NCI-H1092 treated with DMSO at 0.1 percent for 48 hours (cell line): ENCODE measurements around the gene KCP.
A peak's percentile ranks its signal among the peaks of the same experiment; 100 is the strongest.

Experiments used
- DNase-seq: peaks from one replicate; lab custom pipeline; 2025; lab: John Stamatoyannopoulos, UW

Gene KCP

DNA sequence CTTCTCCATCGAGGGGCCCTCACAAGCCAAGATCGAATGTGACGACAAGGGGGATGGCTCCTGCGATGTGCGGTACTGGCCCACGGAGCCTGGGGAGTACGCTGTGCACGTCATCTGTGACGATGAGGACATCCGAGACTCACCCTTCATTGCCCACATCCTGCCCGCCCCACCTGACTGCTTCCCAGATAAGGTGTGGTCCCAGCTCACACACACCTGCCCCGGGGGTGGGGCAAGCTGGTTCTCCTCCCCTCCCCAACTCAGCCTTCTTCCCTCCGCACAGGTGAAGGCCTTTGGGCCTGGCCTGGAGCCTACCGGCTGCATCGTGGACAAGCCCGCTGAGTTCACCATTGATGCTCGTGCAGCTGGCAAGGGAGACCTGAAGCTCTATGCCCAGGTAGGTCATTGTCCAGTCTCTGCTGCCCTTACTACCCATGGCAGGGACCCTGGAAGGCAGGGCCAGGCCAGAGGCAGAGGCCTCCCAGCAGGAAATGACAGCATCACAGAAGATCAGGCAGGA lies 69.3 kb downstream of the KCP start:
- no peak for DNase-seq

DNA sequence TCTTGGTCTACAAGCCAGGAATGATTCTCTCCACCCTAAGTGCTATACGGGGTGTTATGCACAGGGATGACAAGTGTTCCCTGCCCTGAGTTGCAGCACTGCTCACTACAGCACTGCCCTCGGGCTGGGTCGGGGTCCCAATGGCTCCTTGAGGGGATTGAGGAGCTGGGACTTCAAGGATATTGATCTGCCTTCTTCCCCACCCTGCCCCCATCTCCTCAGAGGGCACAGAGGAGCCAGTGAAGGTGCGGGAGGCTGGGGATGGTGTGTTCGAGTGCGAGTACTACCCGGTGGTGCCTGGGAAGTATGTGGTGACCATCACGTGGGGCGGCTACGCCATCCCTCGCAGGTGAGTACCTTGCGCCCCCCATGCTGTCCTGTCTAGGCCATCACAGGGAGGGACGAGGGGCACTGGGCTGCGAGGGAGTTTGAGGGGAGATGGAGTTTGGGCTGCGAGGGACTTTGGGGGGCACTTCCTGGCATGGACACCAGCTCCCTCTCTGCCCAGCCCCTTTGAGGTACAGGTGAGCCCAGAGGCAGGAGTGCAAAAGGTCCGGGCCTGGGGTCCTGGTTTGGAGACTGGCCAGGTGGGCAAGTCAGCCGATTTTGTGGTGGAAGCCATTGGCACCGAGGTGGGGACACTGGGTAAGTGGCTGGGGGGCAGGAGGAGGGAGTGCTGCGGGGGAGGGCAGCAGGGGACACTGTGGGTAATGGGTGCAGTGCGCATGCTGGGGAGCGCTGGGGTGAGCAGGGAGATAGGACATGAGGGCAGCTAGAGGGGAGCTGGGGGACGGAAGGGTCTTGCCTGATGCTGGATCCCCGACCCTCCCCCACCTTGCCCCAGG lies 70.0 kb downstream of the KCP start:
- DNase-seq: no peak

DNA sequence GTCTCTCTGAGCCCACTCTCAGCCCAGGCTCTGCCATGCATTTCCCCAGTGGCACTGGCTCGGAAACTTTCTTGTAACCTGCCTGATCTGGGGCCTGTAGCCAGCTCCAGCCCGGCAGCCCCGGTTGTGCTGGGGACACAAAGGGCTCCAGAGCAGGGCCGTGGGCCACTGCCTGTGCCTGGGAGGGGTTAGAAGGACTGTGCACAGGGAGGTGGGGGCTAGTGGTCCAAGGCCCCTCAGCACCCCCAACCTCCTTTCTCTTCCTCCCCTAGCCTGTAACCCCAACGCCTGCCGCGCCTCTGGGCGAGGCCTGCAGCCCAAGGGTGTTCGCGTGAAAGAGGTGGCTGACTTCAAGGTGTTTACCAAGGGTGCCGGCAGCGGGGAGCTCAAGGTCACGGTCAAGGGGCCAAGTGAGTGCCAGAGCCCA lies 70.7 kb downstream of the KCP start:
- DNase-seq: no peak

DNA sequence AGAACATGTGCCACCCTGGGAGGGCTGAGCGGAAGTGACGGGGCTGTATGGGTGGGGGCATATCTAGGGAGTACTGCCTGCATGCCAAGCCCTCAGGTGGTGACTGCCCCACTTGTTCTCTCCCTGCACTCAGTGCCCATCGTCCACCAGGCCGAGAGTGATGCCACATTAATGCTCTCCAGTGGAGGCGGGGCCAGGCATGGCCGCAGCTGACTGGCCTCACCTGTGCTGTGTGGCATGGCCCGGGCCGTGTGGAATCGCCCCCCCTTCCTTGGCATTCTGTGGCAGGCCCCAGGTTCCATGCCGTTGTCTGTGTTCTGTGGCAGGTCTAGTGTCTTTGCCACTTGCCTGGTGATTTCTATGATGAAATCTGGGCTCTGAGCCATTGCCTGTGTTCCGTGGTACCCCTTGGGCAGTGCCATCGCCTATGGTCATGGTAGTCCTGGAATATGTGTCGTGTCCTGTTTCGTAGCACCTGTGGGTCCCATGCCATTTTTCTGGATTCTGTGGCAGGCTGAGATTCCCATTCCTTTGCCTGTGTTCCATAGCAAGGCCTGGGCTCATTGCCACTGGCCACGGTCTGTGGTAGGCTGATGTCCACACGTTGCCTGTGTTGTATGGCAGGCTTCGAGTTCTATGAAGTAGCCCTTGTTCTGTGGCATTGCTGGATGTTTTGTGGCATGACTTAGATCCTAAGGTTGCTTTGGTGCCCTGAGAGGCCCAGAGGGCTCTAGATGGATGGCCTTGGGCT lies 71.4 kb downstream of the KCP start:
- DNase-seq: no peak

DNA sequence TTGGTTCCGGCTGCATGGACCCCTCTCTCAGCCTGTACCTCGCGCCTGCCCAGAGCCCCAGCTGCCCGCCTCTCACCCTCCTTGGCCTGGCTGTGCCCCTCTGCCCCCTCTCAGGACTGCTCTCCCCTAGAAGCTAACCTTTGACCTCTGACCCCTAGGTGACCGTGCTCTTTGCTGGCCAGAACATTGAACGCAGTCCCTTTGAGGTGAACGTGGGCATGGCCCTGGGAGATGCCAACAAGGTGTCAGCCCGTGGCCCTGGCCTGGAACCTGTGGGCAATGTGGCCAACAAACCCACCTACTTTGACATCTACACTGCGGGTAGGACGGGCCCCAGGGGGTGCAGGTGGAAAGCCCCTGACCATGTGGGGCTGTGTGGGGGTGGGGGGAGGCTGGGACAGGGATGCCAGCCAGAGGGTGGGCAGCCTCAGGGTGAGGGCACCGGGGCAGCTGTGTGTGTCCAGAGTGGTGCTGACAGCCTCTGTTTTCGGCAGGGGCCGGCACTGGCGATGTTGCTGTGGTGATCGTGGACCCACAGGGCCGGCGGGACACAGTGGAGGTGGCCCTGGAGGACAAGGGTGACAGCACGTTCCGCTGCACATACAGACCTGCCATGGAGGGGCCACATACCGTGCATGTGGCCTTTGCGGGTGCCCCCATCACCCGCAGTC lies 72.3 kb downstream of the KCP start:
- DNase-seq: no peak

DNA sequence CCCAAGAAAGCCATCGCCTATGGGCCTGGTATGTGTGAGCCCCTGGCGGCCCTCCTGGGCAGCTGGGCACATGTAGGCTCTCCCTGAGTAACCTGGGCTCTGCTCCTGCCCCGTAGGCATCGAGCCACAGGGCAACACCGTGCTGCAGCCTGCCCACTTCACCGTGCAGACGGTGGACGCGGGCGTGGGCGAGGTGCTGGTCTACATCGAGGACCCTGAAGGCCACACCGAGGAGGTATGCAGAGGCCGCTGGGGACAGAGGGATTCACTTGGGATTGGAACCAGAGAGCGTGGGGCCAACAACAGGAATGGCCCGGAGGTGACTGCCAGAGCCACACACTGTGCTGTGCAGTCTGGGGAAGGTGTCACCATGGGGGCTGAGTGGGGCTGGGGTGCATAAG lies 73.0 kb downstream of the KCP start:
- DNase-seq: no peak

DNA sequence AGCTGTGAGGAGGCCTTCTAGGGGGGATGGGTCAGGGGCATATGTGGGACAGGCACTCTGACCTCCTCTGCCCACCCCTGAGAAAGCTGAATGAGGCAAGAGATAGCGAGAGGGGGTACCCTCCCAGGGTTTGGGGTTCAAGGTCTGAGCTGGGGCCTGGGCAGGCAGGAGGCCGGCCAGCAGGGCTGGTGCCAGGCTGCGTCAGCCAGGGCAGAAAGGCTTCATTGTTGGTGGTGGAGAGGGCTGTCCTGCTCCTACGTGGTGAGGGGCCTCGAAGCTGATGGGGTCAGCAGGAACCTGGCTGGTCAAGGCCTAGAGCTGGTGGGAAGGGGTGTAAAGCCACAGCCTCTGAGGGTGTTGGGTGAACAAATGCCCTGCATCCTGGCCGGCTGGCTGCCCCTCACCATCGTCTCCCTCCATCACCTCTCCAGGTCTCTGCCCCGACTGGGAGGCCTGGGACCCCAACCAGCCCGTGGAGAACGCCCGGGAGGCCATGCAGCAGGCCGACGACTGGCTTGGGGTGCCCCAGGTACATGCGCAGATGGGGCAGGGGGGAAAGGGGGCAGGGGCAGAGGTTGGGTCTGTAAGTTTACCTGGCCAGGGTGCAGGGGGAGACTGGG lies 73.7 kb downstream of the KCP start:
- DNase-seq: no peak

DNA sequence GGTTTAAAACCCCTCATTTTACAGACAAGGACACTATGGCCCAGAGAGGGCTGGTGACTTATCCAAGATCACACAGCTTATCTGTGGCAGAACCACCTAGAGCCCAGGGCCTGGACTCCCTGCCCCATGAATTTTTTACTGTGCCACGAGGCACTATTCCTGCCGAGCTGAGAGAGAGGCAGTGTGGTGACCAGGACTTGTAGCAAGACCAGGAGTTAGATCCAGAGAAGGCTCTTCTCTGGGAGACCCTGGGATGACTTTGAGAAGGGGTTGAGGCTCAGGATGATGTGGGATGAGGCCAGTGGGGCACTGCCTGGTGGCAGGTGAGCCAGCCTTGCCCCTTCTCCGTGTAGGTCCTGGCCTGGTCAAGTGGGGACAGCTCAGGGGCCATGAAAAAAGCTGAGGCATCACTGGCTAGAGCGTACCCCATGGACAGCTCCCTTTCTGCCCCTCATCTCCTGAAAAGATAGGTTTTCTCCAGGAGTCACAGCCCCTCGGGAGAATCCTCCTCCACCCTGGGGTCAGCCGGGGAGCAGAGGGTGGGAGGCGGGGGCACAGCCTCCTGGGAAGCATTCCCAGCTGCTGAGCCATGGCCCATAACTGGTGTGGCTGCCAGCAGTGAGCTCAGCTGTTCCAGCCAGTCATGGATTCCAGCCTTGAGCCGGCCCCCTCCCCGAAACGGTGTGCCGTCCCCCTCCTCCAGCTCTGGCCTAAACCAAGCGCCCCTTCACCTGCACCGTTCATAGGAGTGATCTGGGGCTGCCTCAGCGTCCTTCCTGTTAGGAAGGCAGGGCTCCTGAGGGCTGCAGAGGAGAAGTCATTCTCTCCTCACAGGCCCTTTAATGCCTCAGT lies 74.5 kb downstream of the KCP start:
- DNase-seq: no peak

DNA sequence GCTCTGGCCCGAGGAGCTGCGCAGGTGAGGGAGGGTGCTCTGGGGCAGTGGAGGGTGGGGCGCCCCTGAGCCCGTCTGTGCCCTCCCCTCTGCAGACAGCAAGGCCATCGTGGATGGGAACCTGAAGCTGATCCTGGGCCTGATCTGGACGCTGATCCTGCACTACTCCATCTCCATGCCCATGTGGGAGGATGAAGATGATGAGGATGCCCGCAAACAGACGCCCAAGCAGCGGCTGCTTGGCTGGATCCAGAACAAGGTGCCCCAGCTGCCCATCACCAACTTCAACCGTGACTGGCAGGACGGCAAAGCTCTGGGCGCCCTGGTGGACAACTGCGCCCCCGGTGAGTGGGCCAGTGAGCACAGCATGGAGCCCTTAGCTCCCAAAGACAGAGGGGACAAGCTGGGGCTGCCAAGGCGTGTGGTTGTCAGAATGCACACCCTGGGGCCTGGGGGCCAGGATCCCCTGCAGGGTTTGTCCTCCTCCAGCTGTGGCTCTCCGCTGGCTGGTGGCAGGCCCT lies 75.2 kb downstream of the KCP start:
- DNase-seq: no peak

DNA sequence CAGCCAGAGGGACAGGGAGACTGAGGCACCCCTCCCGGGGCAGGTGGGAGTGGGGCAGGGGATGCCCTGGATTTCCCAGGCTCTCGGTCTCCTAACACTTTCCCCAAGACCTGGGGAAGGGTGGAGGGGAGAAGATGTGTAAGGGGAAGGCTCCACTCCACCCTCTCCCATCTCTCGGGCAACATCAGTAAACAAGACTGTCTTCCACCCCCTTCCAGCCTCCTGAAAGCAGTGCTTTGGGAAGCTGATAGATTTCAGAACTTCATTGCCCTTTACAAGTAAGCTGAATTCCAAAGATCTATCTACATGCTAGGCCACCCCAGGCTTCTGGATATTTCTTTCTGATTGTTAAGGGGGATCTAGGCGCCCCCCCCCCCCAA lies 76.6 kb downstream of the KCP start:
- no peak for DNase-seq

DNA sequence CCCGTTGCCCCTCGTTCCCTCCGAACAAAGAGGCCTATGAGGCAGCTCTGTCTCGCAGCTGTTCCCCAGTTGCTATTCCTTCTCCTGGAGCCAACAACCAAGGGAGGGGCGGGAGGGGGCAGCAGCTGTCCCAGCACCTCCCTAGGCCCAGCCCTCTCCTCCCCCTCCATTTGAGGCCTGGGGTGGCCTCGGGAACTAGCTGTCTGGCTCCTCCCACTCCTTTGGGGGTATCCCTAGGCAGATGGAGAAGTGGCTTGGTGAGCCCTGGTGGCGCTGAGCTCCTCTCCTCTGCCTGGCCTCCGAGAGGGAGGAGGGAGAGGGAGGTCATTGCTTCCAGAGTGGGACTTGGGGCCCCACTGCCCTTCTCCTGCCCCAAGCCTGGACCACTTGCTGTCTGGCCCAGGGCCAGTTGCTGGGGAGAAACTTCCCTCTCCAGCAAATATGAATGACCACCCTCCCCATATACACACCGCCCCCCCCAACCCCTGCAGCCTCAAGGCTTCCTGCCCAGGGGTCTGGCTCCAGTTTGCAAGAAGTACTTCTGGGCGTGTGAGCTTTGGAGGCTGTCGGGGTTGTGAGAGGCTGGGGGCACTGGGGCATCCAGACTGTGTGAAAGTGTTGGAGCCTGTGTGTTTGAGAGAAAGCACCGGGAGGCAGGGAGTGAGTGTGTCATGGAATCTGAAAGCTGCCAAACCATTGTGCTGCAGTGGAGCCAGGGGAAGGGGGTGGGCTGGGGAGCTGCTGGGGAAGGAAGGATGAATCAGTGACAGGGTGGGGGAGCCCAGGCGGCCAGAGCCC lies 77.2 kb downstream of the KCP start:
- DNase-seq: peak; percentile 28

DNA sequence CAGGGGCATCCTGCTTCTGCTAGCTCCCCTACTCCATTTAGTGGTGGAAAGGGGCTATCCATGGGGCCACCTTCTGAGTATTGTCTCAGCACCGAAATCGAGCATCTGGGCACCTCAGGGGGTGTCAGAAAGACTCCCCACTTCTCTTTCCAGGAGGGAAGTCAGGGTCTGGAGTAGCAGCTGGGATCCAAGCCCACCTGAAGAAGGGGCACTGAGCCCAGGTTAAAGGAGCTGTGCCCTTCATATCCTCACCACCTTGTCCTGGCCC lies 77.7 kb downstream of the KCP start:
- DNase-seq: no peak

DNA sequence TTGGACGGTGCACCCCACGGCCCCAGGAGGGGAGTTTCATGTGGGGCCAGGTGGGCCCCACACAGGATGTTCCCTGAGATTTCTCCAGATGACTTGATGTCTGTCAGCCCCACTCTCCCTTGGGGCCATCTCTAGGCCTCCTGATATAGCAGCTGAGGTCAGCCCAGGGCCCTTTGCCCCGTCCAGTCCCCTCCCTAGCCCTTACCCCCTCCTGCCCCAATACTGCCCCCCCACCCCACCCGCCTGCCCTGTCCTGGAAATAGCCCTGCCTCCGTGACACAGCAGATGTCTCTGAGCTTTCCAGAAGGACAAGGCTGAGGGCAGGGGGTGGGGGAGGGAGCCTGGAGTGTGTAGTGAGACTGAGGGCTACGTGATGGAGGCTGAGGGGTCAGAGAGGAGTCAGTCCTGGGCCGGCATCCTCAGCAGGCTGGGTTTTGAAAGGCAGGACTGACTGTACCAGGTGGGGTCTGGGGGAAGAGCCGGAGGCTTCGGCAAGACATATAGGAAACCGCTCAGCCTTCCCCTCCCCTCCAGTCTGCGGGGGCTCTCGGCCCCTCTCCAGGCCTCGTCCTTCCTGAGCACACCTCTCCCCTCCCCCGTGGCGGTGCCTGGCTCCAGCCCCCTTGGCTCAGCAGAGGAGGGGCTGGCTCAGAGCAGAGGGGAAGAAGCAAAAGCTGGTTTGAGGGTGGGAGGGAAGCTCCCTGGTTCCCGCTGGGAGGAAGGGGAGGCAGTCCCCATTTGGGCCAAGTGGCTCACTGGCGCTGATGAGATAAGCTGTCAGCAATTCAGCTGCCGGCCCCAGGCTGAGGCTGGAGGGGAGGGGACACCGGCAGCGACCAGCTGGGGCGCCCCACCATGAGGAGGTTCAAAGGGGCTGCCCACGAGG lies 78.3 kb downstream of the KCP start:
- DNase-seq: peak; percentile 39

DNA sequence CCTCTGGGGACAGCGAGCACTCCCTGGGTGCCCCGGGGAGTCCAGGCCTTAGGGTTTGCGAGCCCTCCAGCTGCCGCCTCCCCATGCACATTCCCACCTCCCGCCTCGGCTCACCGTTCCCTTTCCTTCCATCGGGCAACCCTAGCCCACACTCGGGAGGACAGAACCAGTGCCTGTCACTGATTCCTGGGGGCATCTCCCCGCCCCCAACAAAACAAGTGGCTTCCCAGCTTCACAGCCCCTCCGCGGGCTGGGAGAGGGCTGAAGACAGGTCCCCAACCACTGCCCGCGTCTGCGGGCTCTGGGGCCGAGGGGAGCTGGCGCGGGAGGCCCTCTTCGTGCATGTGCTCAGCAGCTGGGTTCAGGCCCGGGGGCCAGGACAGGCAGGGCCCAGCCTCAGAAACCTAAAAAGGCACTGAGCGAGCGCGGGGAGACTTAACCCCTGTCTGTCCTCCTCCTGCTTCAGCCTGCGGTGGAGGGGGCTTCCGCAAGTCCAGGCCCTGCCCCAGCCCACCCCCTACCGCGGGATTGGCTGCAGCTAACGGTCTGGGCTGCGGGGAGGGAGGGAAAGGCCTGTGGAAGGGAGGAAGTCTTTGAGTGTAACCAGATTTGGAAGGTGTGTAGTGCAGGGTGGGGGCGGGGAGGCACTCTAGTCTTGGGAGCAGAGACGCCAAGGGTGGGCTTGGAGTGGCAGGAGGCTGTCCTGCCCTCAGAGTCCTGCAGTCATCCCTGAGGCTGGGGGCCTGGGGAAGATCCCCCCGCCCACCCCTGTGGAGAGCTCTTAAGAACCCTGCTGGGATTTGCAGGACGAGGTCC lies 79.1 kb downstream of the KCP start:
- DNase-seq: no peak

DNA sequence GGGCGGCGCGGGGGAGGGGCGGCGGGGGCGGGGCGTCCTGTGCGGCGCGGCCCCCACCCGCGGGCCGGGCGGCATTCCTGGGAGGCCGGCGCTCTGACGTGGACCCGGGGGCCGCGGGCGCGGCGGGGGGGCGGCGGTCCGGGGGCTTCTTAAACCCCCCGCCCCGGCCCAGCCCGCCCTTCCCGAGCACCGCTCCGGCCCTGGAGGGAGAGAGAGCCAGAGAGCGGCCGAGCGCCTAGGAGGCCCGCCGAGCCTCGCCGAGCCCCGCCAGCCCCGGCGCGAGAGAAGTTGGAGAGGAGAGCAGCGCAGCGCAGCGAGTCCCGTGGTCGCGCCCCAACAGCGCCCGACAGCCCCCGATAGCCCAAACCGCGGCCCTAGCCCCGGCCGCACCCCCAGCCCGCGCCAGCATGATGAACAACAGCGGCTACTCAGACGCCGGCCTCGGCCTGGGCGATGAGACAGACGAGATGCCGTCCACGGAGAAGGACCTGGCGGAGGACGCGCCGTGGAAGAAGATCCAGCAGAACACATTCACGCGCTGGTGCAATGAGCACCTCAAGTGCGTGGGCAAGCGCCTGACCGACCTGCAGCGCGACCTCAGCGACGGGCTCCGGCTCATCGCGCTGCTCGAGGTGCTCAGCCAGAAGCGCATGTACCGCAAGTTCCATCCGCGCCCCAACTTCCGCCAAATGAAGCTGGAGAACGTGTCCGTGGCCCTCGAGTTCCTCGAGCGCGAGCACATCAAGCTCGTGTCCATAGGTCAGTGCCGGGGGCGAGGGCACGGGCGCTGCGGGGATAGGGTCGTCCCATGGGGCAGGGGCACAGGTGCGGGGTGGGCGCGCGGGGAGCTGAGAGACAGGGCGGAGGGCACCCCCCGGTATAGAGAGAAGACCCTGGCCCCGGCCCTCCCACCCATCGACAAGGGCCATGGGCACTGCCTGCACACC lies 80.0 kb downstream of the KCP start, which contains the start of gene FLNC:
TSS of gene FLNC (plus strand) at position 176 of the 947 bp plus-strand sequence. CDS start at position 408, 232 bp downstream.
- no peak for DNase-seq

DNA sequence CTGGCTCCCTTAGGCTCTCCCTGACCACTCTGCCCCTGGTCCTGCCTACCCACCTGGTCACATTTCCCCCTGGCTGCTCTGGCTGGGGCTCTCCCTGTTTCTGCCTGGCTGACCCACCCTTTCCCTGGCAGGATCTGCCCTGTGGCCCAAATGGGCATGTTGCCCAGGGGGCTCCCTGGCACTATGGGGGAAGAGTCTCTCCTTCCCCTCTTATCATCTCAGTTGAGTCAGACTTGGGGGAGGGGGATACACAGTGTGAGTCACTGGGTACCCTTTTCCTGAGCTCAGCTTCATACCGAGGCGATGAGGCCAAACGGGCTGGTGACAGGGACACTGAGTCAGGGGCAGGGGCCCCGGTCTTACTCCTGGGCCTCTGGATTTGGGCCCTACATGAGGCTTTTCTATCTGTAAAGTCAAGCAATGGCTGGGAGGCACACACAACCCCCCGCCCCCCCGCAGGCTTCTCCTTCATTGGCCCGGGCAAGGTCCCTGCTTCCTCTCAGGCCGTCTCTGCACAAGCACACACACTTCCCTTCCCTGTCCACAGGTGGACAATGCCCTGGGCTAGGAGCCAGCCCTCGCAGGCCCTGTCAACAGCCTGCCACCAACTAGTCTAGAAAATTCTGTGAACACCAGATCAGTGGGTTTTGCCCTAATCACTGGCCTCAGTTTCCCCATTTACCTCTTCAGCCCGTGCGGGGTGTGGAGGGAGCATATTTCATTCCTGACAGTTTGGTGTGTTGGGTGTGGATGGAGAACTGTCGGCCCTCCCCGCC lies 80.9 kb downstream of the KCP start:
- no peak for DNase-seq
